ENCODE results near the gene DMC1.
"Not testable (repeated sequence)": the region's sequence is repeated elsewhere in the genome, so short reads cannot be mapped to it uniquely, and the experiment has no call there.

Gene DMC1

GRCh38 chr22:38599466-38599865 lies 29.5 kb upstream of the DMC1 start:
- no peak overlapping the region for H3K4me3 ChIP-seq (replicated peaks; ENCODE audit: low read depth, low read length)
- TF ChIP-seq, protein P1, sequence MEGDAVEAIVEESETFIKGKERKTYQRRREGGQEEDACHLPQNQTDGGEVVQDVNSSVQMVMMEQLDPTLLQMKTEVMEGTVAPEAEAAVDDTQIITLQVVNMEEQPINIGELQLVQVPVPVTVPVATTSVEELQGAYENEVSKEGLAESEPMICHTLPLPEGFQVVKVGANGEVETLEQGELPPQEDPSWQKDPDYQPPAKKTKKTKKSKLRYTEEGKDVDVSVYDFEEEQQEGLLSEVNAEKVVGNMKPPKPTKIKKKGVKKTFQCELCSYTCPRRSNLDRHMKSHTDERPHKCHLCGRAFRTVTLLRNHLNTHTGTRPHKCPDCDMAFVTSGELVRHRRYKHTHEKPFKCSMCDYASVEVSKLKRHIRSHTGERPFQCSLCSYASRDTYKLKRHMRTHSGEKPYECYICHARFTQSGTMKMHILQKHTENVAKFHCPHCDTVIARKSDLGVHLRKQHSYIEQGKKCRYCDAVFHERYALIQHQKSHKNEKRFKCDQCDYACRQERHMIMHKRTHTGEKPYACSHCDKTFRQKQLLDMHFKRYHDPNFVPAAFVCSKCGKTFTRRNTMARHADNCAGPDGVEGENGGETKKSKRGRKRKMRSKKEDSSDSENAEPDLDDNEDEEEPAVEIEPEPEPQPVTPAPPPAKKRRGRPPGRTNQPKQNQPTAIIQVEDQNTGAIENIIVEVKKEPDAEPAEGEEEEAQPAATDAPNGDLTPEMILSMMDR (IDR thresholded peaks at IDR 0.05; ENCODE audit: low read depth, low read length, missing control alignments), result no peak
- no peak for DNase-seq (ENCODE audit: extremely low read depth, low read depth)

- not testable (repeated sequence) for H3K4me3 ChIP-seq (replicated peaks; ENCODE audit: low read depth, low read length); DNase-seq (ENCODE audit: extremely low read depth, low read depth)
Observed at GRCh38 chr22:38582923-38583322, 12.9 kb upstream of the DMC1 start.

GRCh38 chr22:38578505-38578904 lies 8.5 kb upstream of the DMC1 start:
- TF ChIP-seq, protein P1 (IDR thresholded peaks at IDR 0.05; ENCODE audit: low read depth, low read length, missing control alignments), result no peak
- DNase-seq (ENCODE audit: extremely low read depth, low read depth), result no peak
- H3K4me3 ChIP-seq (replicated peaks; ENCODE audit: low read depth, low read length), result no peak overlapping the region

DNA sequence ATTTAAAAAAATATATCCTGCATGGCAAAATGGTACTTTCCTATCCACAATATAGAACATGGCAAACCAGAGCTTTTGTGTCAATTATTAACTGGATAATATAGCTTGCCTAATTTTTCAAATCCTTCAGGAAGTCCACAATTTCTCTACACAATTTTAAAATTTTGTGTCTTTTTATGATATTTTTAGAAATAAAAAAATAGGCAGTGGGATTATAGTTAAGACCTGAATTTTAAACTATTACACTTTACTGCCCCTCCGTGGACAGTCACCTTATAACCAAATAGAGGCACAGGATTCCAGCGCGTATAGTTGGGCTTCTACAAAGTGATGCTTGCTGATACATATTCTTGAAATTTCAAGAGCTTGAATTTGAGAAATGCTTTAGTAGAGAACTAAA lies 2.1 kb upstream of the DMC1 start:
- TF ChIP-seq, protein P1 (IDR thresholded peaks at IDR 0.05; ENCODE audit: low read depth, low read length, missing control alignments), result peak; percentile 46
- H3K4me3 ChIP-seq (replicated peaks; ENCODE audit: low read depth, low read length), result no peak overlapping the region
- DNase-seq (ENCODE audit: extremely low read depth, low read depth), result no peak

- TF ChIP-seq, protein P1 (IDR thresholded peaks at IDR 0.05; ENCODE audit: low read depth, low read length, missing control alignments), result no peak
- H3K4me3 ChIP-seq (replicated peaks; ENCODE audit: low read depth, low read length), result peak overlapping the region; percentile 58
- no peak for DNase-seq (ENCODE audit: extremely low read depth, low read depth)
Observed at GRCh38 chr22:38570779-38571364, 889 bp upstream of the DMC1 start.

GRCh38 chr22:38569181-38569971 lies 607 bp downstream of the DMC1 start:
- peak overlapping the region; percentile 55 for H3K4me3 ChIP-seq (replicated peaks; ENCODE audit: low read depth, low read length)
- TF ChIP-seq, protein P1 (IDR thresholded peaks at IDR 0.05; ENCODE audit: low read depth, low read length, missing control alignments), result no peak
- DNase-seq (ENCODE audit: extremely low read depth, low read depth), result no peak

- TF ChIP-seq, protein P1 (IDR thresholded peaks at IDR 0.05; ENCODE audit: low read depth, low read length, missing control alignments), result no peak
- no peak overlapping the region for H3K4me3 ChIP-seq (replicated peaks; ENCODE audit: low read depth, low read length)
- no peak for DNase-seq (ENCODE audit: extremely low read depth, low read depth)
Observed at GRCh38 chr22:38567531-38568285, 2.3 kb downstream of the DMC1 start.
